Measurements from ENCODE around the gene CXCL8.
A peak's percentile ranks its signal among the peaks of the same experiment; 100 is the strongest.
"Not testable (repeated sequence)": the region's sequence is repeated elsewhere in the genome, so short reads cannot be mapped to it uniquely, and the experiment has no call there.

CXCL8 gene

DNA sequence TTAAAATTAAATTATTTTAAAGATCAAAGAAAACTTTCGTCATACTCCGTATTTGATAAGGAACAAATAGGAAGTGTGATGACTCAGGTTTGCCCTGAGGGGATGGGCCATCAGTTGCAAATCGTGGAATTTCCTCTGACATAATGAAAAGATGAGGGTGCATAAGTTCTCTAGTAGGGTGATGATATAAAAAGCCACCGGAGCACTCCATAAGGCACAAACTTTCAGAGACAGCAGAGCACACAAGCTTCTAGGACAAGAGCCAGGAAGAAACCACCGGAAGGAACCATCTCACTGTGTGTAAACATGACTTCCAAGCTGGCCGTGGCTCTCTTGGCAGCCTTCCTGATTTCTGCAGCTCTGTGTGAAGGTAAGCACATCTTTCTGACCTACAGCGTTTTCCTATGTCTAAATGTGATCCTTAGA lies at the start of gene CXCL8:
Gene CXCL8, plus strand, starts transcription at position 217 of the 426 bp plus-strand sequence. Its CDS starts 90 bp downstream, at position 307.
- ATAC-seq (no peak), DNase-seq (no peak)
- Mint-ChIP-seq H3K4me3 (peak within 1 kb of the TSS; percentile 21), H3K9me3 (peaks cover 13% of the 10 kb centered on the region), H3K4me1 (peaks cover 6% of the 10 kb centered on the region), H3K36me3 (ENCODE audit: low read depth) (no peaks in the 10 kb centered on the region), H3K27ac (no peak within 1 kb of the TSS), H3K27me3 (no peaks in the 10 kb centered on the region)

DNA sequence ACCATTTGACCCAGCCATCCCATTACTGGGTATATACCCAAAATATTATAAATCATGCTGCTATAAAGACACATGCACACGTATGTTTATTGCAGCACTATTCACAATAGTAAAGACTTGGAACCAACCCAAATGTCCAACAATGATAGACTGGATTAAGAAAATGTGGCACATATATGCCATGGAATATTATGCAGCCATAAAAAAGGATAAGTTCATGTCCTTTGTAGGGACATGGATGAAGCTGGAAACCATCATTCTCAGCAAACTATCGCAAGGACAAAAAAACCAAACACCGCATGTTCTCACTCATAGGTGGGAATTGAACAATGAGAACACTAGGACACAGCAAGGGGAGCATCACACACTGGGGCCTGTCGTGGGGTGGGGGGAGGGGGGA lies 49.2 kb upstream of the CXCL8 start:
- ATAC-seq; H3K4me1 Mint-ChIP-seq; H3K36me3 Mint-ChIP-seq (ENCODE audit: low read depth); H3K4me3 Mint-ChIP-seq; H3K27me3 Mint-ChIP-seq; H3K9me3 Mint-ChIP-seq; H3K27ac Mint-ChIP-seq; DNase-seq: not testable (repeated sequence)

DNA sequence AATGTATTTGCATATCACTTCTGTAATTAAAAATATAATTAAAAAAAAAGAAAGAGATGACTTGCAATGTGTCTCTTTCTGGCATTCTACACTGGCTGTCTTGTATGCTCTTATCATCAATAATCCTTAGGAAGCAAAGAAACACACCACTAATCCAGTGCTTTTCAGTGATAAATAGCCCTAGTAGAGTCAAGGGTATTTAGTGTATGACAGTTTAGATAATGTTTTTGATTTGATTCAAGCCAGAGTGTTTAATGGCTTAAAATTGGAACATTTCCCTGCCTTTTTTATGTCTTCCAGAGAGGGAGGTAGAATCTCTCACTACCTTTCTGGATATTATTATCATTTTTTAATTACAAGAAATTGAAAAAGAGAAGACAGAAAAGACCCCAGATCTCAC lies 48.6 kb upstream of the CXCL8 start:
- ATAC-seq (no peak), DNase-seq (no peak)
- Mint-ChIP-seq H3K4me1 (no peaks in the 10 kb centered on the region), H3K27ac (no peak overlapping the region), H3K27me3 (no peaks in the 10 kb centered on the region), H3K9me3 (peaks cover 3% of the 10 kb centered on the region), H3K36me3 (ENCODE audit: low read depth) (no peaks in the 10 kb centered on the region), H3K4me3 (no peak overlapping the region)

DNA sequence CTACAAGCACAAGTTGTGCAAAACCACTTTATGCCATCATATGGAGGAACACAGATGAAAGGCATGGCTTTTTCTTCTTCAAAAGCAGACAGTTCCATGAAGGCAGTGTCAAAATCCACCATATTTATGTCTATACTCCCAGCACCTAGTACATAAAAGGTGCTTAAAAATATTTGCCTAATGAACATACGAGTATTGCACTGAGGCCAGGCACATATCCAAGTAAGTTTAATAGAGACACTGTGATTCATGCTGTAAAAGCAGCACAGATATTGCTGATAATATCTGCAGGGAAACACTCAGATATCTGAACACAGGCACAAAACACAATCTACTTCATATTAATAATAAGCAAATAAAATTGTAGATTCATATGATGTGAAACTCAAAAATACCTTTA lies 48.1 kb upstream of the CXCL8 start:
- no peaks in the 10 kb centered on the region for H3K27me3 Mint-ChIP-seq
- no peak overlapping the region for H3K27ac Mint-ChIP-seq
- H3K36me3 Mint-ChIP-seq (ENCODE audit: low read depth) = no peaks in the 10 kb centered on the region
- no peak for ATAC-seq
- no peak overlapping the region for H3K4me3 Mint-ChIP-seq
- no peak for DNase-seq
- H3K4me1 Mint-ChIP-seq = no peaks in the 10 kb centered on the region
- H3K9me3 Mint-ChIP-seq = peaks cover 3% of the 10 kb centered on the region

DNA sequence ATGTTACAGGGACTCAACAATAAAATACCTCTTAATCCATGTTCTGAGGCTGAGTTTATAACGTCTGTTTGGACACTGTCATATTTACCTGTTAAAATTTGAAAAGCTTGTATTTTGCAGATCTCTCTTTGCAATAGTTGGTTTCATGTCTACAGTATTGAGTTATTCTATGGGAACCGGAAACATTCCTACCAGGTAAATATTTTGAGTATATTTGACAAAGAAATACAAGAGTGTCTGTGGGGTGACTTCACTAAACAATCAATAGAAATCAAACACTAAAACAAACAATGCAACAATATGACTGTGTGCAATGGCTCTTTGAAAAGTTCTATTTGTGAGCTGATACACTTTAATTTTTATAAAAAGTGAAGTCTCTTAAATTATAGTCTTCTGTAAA lies 47.7 kb upstream of the CXCL8 start:
- H3K27ac Mint-ChIP-seq = no peak overlapping the region

DNA sequence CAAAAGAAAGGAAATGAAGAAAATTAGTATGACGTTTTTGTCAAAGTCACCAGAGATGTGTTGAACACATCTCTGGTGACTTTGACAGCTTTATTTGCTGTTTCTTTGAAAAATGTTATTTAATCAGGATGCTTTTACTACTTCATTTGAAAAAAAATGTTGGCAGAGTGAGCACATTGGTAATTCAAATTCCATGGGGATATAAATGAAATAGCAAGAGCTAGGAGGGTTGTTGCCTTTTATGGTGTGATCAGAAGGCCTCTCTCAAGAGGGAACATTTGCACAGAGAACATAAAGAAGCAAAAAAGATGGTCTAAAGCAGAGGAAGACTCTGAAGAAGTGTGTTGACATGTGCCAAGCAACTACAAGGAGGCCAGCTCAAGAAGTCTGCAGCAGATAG lies 46.6 kb upstream of the CXCL8 start:
- no peaks in the 10 kb centered on the region for H3K36me3 Mint-ChIP-seq (ENCODE audit: low read depth)
- H3K27me3 Mint-ChIP-seq = no peaks in the 10 kb centered on the region
- H3K4me3 Mint-ChIP-seq = no peak overlapping the region
- no peak overlapping the region for H3K27ac Mint-ChIP-seq
- H3K9me3 Mint-ChIP-seq = peaks cover 3% of the 10 kb centered on the region
- H3K4me1 Mint-ChIP-seq = no peaks in the 10 kb centered on the region
- ATAC-seq (no peak), DNase-seq (no peak)

More for the DNA sequence above, 47.7 kb upstream of the CXCL8 start:
- H3K4me3 Mint-ChIP-seq = no peak overlapping the region
- no peaks in the 10 kb centered on the region for H3K27me3 Mint-ChIP-seq
- H3K4me1 Mint-ChIP-seq = no peaks in the 10 kb centered on the region
- H3K36me3 Mint-ChIP-seq (ENCODE audit: low read depth) = no peaks in the 10 kb centered on the region
- peaks cover 3% of the 10 kb centered on the region for H3K9me3 Mint-ChIP-seq
- ATAC-seq = no peak
- no peak for DNase-seq

DNA sequence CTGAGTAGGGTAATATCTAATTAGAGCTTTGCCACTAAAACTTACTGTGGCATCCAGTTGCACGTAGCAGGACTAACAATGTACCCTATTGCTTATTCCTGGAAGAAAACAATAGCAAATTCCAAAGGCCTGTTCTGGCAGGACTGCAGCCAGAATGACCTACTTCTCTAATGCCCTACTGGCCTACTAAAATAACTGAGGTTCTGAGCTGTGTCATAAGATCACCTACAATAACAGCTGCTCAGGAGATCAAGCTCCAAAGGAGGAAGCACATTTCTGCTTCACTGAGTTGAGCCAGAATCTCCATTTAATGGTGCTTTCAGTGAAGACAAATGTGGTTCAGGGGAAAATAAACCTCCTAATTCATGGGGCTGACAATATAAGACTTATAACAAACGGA lies 42.2 kb upstream of the CXCL8 start:
- H3K27ac Mint-ChIP-seq = no peak overlapping the region
- no peak overlapping the region for H3K4me3 Mint-ChIP-seq
- ATAC-seq (no peak), DNase-seq (no peak)
- H3K27me3 Mint-ChIP-seq = no peaks in the 10 kb centered on the region
- no peaks in the 10 kb centered on the region for H3K9me3 Mint-ChIP-seq
- no peaks in the 10 kb centered on the region for H3K36me3 Mint-ChIP-seq (ENCODE audit: low read depth)
- H3K4me1 Mint-ChIP-seq = no peaks in the 10 kb centered on the region

DNA sequence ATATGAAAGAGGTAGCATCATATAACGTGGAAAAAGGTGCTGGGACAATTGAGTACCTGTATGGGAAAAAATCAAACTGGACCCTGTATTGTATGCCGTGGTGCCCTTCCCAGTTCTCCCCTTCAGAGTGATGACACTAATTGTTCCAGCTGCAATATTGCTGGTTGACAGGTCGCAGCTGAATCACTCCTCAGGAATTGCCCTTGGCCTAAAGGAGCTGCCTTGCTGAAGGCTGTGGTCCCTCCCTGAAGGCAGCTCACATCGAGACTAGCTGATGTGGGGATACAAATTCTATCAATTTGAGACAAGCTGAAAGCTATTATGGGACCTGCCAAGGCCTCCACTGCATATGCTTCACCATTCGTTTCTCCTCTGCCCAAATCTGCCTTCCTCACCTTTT lies 39.3 kb upstream of the CXCL8 start:
- Mint-ChIP-seq H3K9me3 (no peaks in the 10 kb centered on the region), H3K27me3 (no peaks in the 10 kb centered on the region), H3K36me3 (ENCODE audit: low read depth) (no peaks in the 10 kb centered on the region), H3K4me1 (no peaks in the 10 kb centered on the region), H3K4me3 (no peak overlapping the region), H3K27ac (no peak overlapping the region)
- no peak for ATAC-seq
- DNase-seq = no peak

DNA sequence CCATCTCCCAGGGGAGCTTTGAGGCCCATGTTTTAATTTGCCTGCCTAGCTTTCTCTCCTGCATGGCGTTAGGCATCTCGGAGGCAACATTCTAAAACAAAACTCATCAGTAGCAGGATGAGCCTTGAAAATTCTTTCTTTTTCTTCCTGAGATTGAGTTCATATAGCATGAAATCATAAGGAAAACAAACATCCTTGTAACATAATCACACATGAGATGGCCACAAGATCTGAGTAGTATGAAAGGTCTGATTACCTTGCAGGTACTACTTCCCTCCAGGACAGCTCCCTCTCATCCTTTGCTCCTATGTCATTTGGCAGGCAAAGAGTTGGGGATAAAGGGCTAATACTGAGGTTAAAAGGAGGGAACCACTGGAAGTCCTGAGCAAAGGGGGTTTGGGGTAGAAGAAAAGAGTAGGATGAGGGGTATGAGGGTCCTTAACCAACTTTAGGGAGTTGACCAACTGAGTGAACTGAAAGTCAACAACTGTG lies 37.5 kb upstream of the CXCL8 start:
- no peak overlapping the region for H3K27ac Mint-ChIP-seq
- no peaks in the 10 kb centered on the region for H3K9me3 Mint-ChIP-seq
- no peaks in the 10 kb centered on the region for H3K27me3 Mint-ChIP-seq
- H3K4me1 Mint-ChIP-seq = no peaks in the 10 kb centered on the region
- no peak for ATAC-seq
- no peak overlapping the region for H3K4me3 Mint-ChIP-seq
- no peaks in the 10 kb centered on the region for H3K36me3 Mint-ChIP-seq (ENCODE audit: low read depth)
- no peak for DNase-seq

DNA sequence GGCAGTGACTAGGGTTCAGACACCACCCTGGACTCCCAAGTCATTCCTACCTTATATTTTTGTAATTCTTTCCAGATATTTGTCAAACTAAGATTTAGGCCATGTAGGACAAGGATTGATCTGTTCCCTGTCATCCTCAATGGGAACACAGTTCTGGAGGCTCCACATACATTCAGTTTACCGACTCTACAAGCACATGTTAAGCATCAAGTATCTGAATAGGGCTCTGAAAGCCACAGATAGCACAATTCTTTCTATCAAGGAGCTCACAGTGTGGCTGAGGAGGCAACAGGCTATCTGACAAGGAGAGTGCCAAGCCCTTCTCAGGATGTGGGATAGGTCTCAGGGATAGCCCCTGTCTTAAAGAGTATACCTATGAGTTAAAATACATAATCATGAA lies 37.0 kb upstream of the CXCL8 start:
- DNase-seq = no peak
- no peak for ATAC-seq
- no peak overlapping the region for H3K27ac Mint-ChIP-seq
- H3K4me1 Mint-ChIP-seq = no peaks in the 10 kb centered on the region
- H3K9me3 Mint-ChIP-seq = no peaks in the 10 kb centered on the region
- no peaks in the 10 kb centered on the region for H3K27me3 Mint-ChIP-seq
- H3K4me3 Mint-ChIP-seq = no peak overlapping the region
- H3K36me3 Mint-ChIP-seq (ENCODE audit: low read depth) = no peaks in the 10 kb centered on the region

DNA sequence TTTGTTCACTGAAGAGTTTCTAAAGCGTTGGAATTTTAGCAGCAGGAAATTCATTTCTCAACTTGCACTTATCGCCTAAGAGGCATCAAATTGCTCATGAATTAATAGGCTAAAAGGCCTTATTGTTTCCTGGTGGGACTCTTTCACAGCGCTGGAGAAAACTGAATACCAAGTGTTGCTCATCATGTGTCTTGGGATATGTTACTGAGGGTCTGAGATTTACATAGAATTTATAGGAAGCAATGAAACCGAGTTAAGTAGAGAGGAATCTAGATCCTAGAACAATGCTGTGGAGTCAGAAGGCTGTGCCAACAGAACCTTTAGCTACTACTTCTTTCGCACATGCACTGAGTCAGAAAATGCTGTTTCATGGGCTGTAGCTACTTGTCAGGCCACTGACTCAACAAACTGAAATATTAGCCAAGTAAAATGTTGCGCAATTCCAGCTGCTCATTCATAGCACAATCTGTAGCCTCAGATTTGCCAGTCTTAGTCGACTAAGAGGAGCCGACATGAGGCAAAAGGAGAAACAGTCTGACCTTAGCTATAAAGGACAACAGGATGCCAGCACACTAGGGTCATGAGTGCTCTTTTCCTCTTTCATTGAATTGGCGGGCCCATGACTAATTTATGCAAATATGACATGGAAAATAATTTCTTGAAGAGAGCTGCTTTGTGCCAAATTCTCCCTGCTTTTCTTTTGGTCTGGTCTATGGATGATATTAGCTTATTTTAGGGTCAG lies 35.9 kb upstream of the CXCL8 start:
- Mint-ChIP-seq H3K27ac (no peak overlapping the region), H3K4me1 (no peaks in the 10 kb centered on the region), H3K36me3 (ENCODE audit: low read depth) (no peaks in the 10 kb centered on the region)

DNA sequence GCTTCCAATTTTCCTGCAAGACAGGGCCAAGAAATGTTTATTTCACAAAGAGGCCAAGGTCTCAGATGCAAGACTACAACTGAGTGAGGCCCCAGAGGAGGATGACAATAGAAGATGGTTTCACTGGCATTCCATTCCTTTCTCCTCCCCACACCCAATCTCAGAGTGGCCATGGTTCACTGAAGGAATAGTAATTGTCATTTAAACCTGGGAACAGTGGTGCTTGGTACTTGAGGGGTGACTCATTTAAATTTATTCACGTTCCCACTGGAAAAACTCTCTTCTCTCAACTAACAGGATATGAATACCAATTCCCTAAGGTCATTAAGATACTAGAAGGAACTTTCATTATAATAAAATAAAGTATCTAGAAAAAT lies 35.3 kb upstream of the CXCL8 start:
- no peak for ATAC-seq

More for the DNA sequence above, 35.9 kb upstream of the CXCL8 start:
- ATAC-seq = peak; percentile 78
- Mint-ChIP-seq H3K4me3 (no peak overlapping the region), H3K27me3 (no peaks in the 10 kb centered on the region), H3K9me3 (no peaks in the 10 kb centered on the region)
- DNase-seq = no peak

DNA sequence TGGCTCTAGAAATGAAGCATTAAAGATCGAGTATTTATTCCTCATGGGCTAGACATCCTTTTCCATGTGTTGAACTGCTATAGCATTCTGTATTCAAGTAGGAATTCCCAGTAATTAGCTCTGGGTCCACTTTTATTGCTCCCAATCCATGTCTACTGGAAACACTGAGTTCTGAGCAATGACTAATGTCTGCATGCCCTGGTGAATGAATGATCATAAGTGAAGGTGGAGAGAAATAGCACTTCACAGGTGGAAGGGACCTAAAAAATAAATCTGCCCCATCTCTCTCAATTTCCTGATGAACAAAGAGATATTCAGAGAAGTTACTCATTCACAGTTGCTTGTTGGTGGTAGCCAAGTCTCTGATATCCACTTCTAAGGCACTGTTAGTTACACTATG lies 34.6 kb upstream of the CXCL8 start:
- H3K36me3 Mint-ChIP-seq (ENCODE audit: low read depth) = no peaks in the 10 kb centered on the region
- DNase-seq (no peak), ATAC-seq (no peak)
- H3K27me3 Mint-ChIP-seq = no peaks in the 10 kb centered on the region
- H3K4me1 Mint-ChIP-seq = no peaks in the 10 kb centered on the region
- H3K4me3 Mint-ChIP-seq = no peak overlapping the region
- H3K27ac Mint-ChIP-seq = no peak overlapping the region
- H3K9me3 Mint-ChIP-seq = no peaks in the 10 kb centered on the region

More for the DNA sequence above, 35.3 kb upstream of the CXCL8 start:
- no peak for DNase-seq
- Mint-ChIP-seq H3K9me3 (no peaks in the 10 kb centered on the region), H3K4me1 (no peaks in the 10 kb centered on the region), H3K27ac (no peak overlapping the region), H3K27me3 (no peaks in the 10 kb centered on the region), H3K36me3 (ENCODE audit: low read depth) (no peaks in the 10 kb centered on the region), H3K4me3 (no peak overlapping the region)

DNA sequence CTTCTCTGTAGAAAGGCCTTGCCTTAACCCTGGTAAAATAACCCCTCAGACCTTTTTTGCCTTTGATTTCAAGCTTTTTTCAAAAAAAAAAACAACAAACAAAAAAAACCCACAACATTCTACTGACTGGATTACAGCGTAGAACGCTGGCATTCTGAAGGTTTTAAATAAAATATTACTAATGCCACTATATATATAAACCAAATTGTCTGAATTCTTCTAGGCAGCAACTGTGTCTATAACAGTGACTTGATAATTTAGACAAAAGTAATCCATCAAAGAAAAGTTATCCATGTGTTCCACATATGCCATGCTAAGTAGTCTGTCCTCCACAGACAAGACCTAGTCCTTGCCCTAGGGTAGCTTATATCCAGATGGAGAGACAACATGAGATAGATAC lies 33.6 kb upstream of the CXCL8 start:
- Mint-ChIP-seq H3K9me3 (no peaks in the 10 kb centered on the region), H3K36me3 (ENCODE audit: low read depth) (no peaks in the 10 kb centered on the region), H3K27ac (no peak overlapping the region), H3K27me3 (no peaks in the 10 kb centered on the region), H3K4me3 (no peak overlapping the region), H3K4me1 (no peaks in the 10 kb centered on the region)
- DNase-seq (no peak), ATAC-seq (no peak)

DNA sequence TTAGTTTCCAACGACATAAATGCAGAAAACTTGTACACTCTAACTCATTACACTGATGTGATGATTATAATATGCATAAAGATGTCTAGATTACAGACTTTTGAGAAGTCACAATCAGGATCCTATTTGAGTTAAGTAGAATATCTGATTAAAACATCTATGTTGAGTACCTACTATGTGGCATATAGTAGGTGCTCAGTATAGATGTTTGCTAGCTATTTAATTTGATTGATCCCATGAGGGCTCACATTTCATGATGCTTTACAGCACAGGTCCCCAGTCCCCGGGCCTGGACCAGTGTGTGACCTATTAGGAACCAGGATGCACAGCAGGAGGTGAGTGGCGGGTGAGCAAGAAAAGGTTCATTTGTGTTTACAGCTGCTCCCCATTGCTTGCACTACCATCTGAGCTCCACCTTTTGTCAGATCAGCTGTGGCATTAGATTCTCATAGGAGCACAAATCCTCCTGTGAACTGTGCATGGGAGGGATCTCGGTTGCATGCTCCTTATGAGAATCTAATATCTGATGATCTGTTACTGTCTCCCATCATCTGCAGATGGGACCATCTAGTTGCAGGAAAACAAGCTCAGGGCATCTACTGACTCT lies 33.0 kb upstream of the CXCL8 start:
- DNase-seq (no peak), ATAC-seq (no peak)
- Mint-ChIP-seq H3K4me1 (no peaks in the 10 kb centered on the region), H3K9me3 (no peaks in the 10 kb centered on the region), H3K27me3 (no peaks in the 10 kb centered on the region), H3K4me3 (no peak overlapping the region), H3K36me3 (ENCODE audit: low read depth) (no peaks in the 10 kb centered on the region), H3K27ac (no peak overlapping the region)

Data from activated naive CD8-positive, alpha-beta T cell treated with anti-CD3 and anti-CD28 coated beads, Interleukin-2, amount 50 U/mL, for 24 hours (primary cell).